ENCODE data around the gene PCSK5. TPM values are rescaled to one million over a fixed set of nuclear protein-coding genes. Genes with fewer than 3 reads are reported as not detected.

The PCSK5 gene
- total RNA-seq, 1 experiment from 2014 or later, result 7.5 TPM

GRCh38 chr9:75930190-75930589 is 39.7 kb downstream of the PCSK5 start:
- H3T11ph ChIP-seq (ENCODE audit: low read length), result no peak overlapping the region
- peaks cover 49 to 51% of the 10 kb centered on the region in 2 experiments for H3K4me1 Mint-ChIP-seq
- no CpG with 5 or more reads among the region's 4 CpGs for WGBS (ENCODE audit: extremely low coverage, insufficient read length, low lambda C conversion rate)

More at GRCh38 chr9:75930190-75930589, 39.7 kb downstream of the PCSK5 start:
- no peak overlapping the region for H3K4ac ChIP-seq (ENCODE audit: low read depth, low read length)
- DNase-seq, result no peak
- H3K9me3 ChIP-seq (ENCODE audit: control insufficient read depth, low read depth, low read length), result no peaks in the 10 kb centered on the region
- H3K18ac ChIP-seq (ENCODE audit: insufficient read length, low read depth, low read length), result no peak overlapping the region
- H3K9ac ChIP-seq (ENCODE audit: extremely low read depth, insufficient read length, low read length), result no peak overlapping the region
- H3K23ac ChIP-seq (ENCODE audit: insufficient read length, low read depth, low read length), result no peak overlapping the region
- H2BK15ac ChIP-seq (ENCODE audit: low read depth, low read length), result no peak overlapping the region
- Mint-ChIP-seq H3K27me3 (ENCODE audit: low read depth) (no peaks in the 10 kb centered on the region), H3K4me3 (no peak overlapping the region), H3K36me3 (ENCODE audit: insufficient read depth in 1 of 3, low read depth in 3 of 3) (peaks cover 0 to 11% (median 6%) of the 10 kb centered on the region in 3 experiments; a peak in 4 of 7 replicates), H3K27ac (no peak overlapping the region; a peak in 1 of 7 replicates), H3K9me3 (no peaks in the 10 kb centered on the region)
- H3K79me1 ChIP-seq (ENCODE audit: insufficient read depth, low read depth, low read length, poor library complexity, severe bottlenecking), result no peaks in the 10 kb centered on the region
- no peak overlapping the region for H2AK5ac ChIP-seq (ENCODE audit: insufficient read length, low read length)
- H2AFZ ChIP-seq (ENCODE audit: low read length), result no peak overlapping the region
- H3K4me2 ChIP-seq (ENCODE audit: insufficient read depth, insufficient read length, low read length), result no peak overlapping the region
- no peak overlapping the region for H2BK20ac ChIP-seq (ENCODE audit: low read depth, low read length, poor library complexity, severe bottlenecking)
- peaks cover 4% of the 10 kb centered on the region; the same call in 1 of the 2 replicates for H3K79me2 ChIP-seq (ENCODE audit: insufficient read depth, low read length)
- no peak overlapping the region for H4K91ac ChIP-seq (ENCODE audit: insufficient read length, low read depth, low read length)
- no peak overlapping the region for H3K14ac ChIP-seq (ENCODE audit: insufficient read depth, low read length)
- no peak for TF ChIP-seq CTCF (conservative IDR thresholded peaks at IDR 0.05)
- no peak overlapping the region for H3K27ac ChIP-seq (ENCODE audit: insufficient read length, low read depth, low read length)
- no peak overlapping the region for H2BK120ac ChIP-seq (ENCODE audit: low read depth, low read length, poor library complexity, severe bottlenecking)
- no peak overlapping the region for H2BK5ac ChIP-seq (ENCODE audit: insufficient read length, low read length)
- H4K5ac ChIP-seq (ENCODE audit: insufficient read length, low read depth, low read length), result no peak overlapping the region
- no peak overlapping the region for H2BK12ac ChIP-seq (ENCODE audit: insufficient read length, low read depth, low read length)
- no peak overlapping the region for H4K8ac ChIP-seq (replicated peaks; ENCODE audit: insufficient read length, low read depth, low read length)
- no peaks in the 10 kb centered on the region for H4K20me1 ChIP-seq (ENCODE audit: control insufficient read depth, insufficient read depth, insufficient read length)
- no peak overlapping the region for H3K56ac ChIP-seq (ENCODE audit: insufficient read length, low read depth, low read length)
- no peaks in the 10 kb centered on the region for H3K23me2 ChIP-seq (ENCODE audit: insufficient read length, low read depth, low read length, poor library complexity, severe bottlenecking)
- no peaks in the 10 kb centered on the region for H3K27me3 ChIP-seq (ENCODE audit: insufficient read depth, low read length)
- H3K4me1 ChIP-seq (ENCODE audit: insufficient read depth, low read length), result peaks cover 20% of the 10 kb centered on the region; the same call in 1 of the 2 replicates

Data from H9 (cell line).